AG09319 (cell line): ENCODE measurements around the gene SF3A1.

Experiments
- DNase-seq: peaks from one replicate; pipeline ENCODE4 v3.0.0-alpha.2; 2010; ENCODE audit warnings: low read depth; ENCODE audit errors: extremely low read depth
- CTCF ChIP-seq: IDR thresholded peaks from 2 replicates; pipeline ENCODE4 v1.5.1; 2011; ENCODE audit warnings: low read depth, mild to moderate bottlenecking, inconsistent platforms, low read length, moderate library complexity

The SF3A1 gene

GRCh38 chr22:30371321-30371720, 14.6 kb upstream of the SF3A1 start:
- no peak for TF ChIP-seq CTCF
- no peak for DNase-seq

GRCh38 chr22:30370641-30371230, 14.0 kb upstream of the SF3A1 start:
- DNase-seq: no peak
- no peak for TF ChIP-seq CTCF

GRCh38 chr22:30368420-30368819, 11.7 kb upstream of the SF3A1 start:
- TF ChIP-seq CTCF: no peak
- no peak for DNase-seq

- DNase-seq: no peak
- no peak for TF ChIP-seq CTCF
These were observed 9.2 kb upstream of the SF3A1 start for GRCh38 chr22:30365891-30366290.

GRCh38 chr22:30362651-30363281, 6.1 kb upstream of the SF3A1 start:
- no peak for TF ChIP-seq CTCF
- no peak for DNase-seq

- no peak for DNase-seq
- TF ChIP-seq CTCF: no peak
These were observed 5.4 kb upstream of the SF3A1 start for GRCh38 chr22:30361916-30362650.

GRCh38 chr22:30358541-30358940, 1.8 kb upstream of the SF3A1 start:
- TF ChIP-seq CTCF: no peak
- no peak for DNase-seq
